GM12878 (cell line): ENCODE results near the gene DGAT2. TPM values are rescaled to one million over a fixed set of nuclear protein-coding genes. Genes with fewer than 3 reads are reported as not detected.
A peak's percentile ranks its signal among the peaks of the same experiment; 100 is the strongest.

Experiments
- ATAC-seq: fragments of 200-7000 bp; cut with Tn5 transposase; 3 replicates; pipeline ENCODE4 v1.9.1; 2020; ENCODE audit warnings: mild to moderate bottlenecking, moderate library complexity
- BruUV-seq: library from RNA; stranded (reverse); fragments of 400-500 nt; replicated peaks from 2 replicates; lab custom pipeline; 2021; lab: Mats Ljungman, UMichigan
- CTCF ChIA-PET: fragments of 300-600 bp; sonication (Branson Sonifier 250); formaldehyde crosslinking; extraction: SDS; loops from one replicate; lab custom pipeline; 2021; ENCODE audit warnings: inconsistent platforms; lab: Yijun Ruan, JAX
- POLR2A ChIA-PET: fragments of 350-600 bp; formaldehyde crosslinking; extraction: SDS; loops from one replicate; lab custom pipeline; 2021; ENCODE audit warnings: inconsistent platforms; lab: Charles Lee
- RAD21 ChIA-PET: fragments of 300-600 bp; sonication (Branson Sonifier 250); formaldehyde crosslinking; loops from one replicate; lab custom pipeline; 2023; ENCODE audit warnings: antibody characterized with exemption; ENCODE audit not compliant: unreplicated experiment; lab: Charles Lee
- SMC1A ChIA-PET: fragments of 300-600 bp; sonication (Branson Sonifier 250); formaldehyde crosslinking; loops from one replicate; lab custom pipeline; 2023; ENCODE audit not compliant: unreplicated experiment, uncharacterized antibody; lab: Charles Lee
- DNase-seq: peaks from one replicate; pipeline ENCODE4 v3.0.0-alpha.2; 2011; ENCODE audit warnings: low read depth, low spot score
- FAIRE-seq: peaks from 3 replicates; lab custom pipeline; 2011; peaks lifted over from hg19 to GRCh38; lab: Jason Lieb, UNC
- H2AFZ ChIP-seq: 2 replicates; pipeline ENCODE4 v1.6.0; 2011; ENCODE audit warnings: low read depth, low read length, control low read depth; ENCODE audit not compliant: control insufficient read depth
- H3K27ac ChIP-seq: 2 replicates; pipeline ENCODE4 v1.5.1; 2011; ENCODE audit warnings: control low read depth; ENCODE audit not compliant: control insufficient read depth, insufficient read depth
- H3K27me3 ChIP-seq, 2 experiments: replicated peaks in 1 of 2; 2 replicates each; pipeline versions ENCODE4 v1.6.0 to v1.6.1; 2011; ENCODE audit warnings: low read length in 1 of 2; ENCODE audit not compliant: control insufficient read depth in 2 of 2, insufficient read depth in 2 of 2
- H3K36me3 ChIP-seq, 2 experiments: 2 replicates each; pipeline ENCODE4 v1.5.1; 2011; ENCODE audit warnings: low read length in 1 of 2; ENCODE audit not compliant: control insufficient read depth in 2 of 2, insufficient read depth in 2 of 2
- H3K4me1 ChIP-seq: 2 replicates; pipeline ENCODE4 v1.6.1; 2011; ENCODE audit warnings: mild to moderate bottlenecking, low read length, moderate library complexity, mixed read lengths; ENCODE audit not compliant: control insufficient read depth, insufficient read depth
- H3K4me2 ChIP-seq: 2 replicates; pipeline ENCODE4 v1.6.0; 2011; ENCODE audit warnings: control low read depth; ENCODE audit not compliant: control insufficient read depth, insufficient read depth
- H3K4me3 ChIP-seq: fragments of 200-600 bp; sonication (generic); 2 replicates; pipeline ENCODE4 v1.5.1; 2016
- H3K79me2 ChIP-seq: 2 replicates; pipeline ENCODE4 v1.6.0; 2011; ENCODE audit warnings: low read length; ENCODE audit not compliant: control insufficient read depth, insufficient read depth
- H3K9ac ChIP-seq: 2 replicates; pipeline ENCODE4 v1.8.0; 2011; ENCODE audit warnings: low read length, control low read depth, mixed read lengths; ENCODE audit not compliant: control insufficient read depth, insufficient read depth
- H3K9me3 ChIP-seq: replicated peaks from 3 replicates; pipeline ENCODE4 v1.5.1; 2011; ENCODE audit warnings: mild to moderate bottlenecking, low read length; ENCODE audit not compliant: control insufficient read depth, insufficient read depth
- H4K20me1 ChIP-seq: 2 replicates; pipeline ENCODE4 v1.6.0; 2011; ENCODE audit not compliant: control insufficient read depth, insufficient read depth
- DPF2 ChIP-seq: fragments of 450-650 bp; IDR thresholded peaks from 2 replicates; pipeline ENCODE4 v1.6.1; 2017; ENCODE audit warnings: mild to moderate bottlenecking
- FOXK2 ChIP-seq: fragments of 450-650 bp; IDR thresholded peaks from 2 replicates; pipeline ENCODE4 v1.6.1; 2017; ENCODE audit warnings: mild to moderate bottlenecking, moderate library complexity
- FOXM1 ChIP-seq: IDR thresholded peaks from 2 replicates; pipeline ENCODE4 v1.6.1; 2012; ENCODE audit warnings: low read depth, mild to moderate bottlenecking, inconsistent platforms, low read length, moderate library complexity
- GATAD2B ChIP-seq: fragments of 450-650 bp; conservative IDR thresholded peaks from 2 replicates; pipeline ENCODE4 v1.6.1; 2017; ENCODE audit warnings: low read depth, mild to moderate bottlenecking, moderate library complexity
- HCFC1 ChIP-seq: fragments of 150-350 bp; IDR thresholded peaks from 2 replicates; pipeline ENCODE4 v1.6.1; 2014; ENCODE audit warnings: low read length
- POU2F2 ChIP-seq: IDR thresholded peaks from 3 replicates; pipeline ENCODE4 v1.6.1; 2011; ENCODE audit warnings: low read depth, mild to moderate bottlenecking, low read length, borderline replicate concordance
- SPI1 ChIP-seq: IDR thresholded peaks from 2 replicates; pipeline ENCODE4 v1.6.1; 2011; ENCODE audit warnings: low read depth, mild to moderate bottlenecking, low read length, moderate library complexity, borderline replicate concordance; ENCODE audit not compliant: insufficient read depth
- ZNF207 ChIP-seq: fragments of 450-650 bp; IDR thresholded peaks from 2 replicates; pipeline ENCODE4 v1.6.1; 2014; ENCODE audit warnings: antibody characterized with exemption, mild to moderate bottlenecking, borderline replicate concordance
- ZNF384 ChIP-seq: IDR thresholded peaks from 2 replicates; pipeline ENCODE4 v1.6.1; 2012; ENCODE audit warnings: low read depth, mild to moderate bottlenecking, low read length, improper control_type of control experiment, borderline replicate concordance
- ZZZ3 ChIP-seq: IDR thresholded peaks from 2 replicates; pipeline ENCODE4 v1.6.1; 2011; ENCODE audit warnings: low read depth; ENCODE audit not compliant: control insufficient read depth, insufficient read length
- WGBS: methylation state at CpG from one replicate; pipeline ENCODE4 v1.1.6; 2016; ENCODE audit warnings: low lambda C conversion rate; ENCODE audit not compliant: insufficient replicate concordance, insufficient coverage; ENCODE audit errors: missing lambda C conversion rate; 5-methylcytosine and 5-hydroxymethylcytosine counted together
- in situ Hi-C: fragments of 300-500 bp; cut with MboI; formaldehyde crosslinking; loops from 9 replicates; pipeline ENCODE4 v1.14.3; 2018; ENCODE audit warnings: mixed read lengths
- intact Hi-C: fragments of 100-400 bp; cut with micrococcal nuclease; formaldehyde crosslinking; loops from one replicate; pipeline ENCODE4 v1.14.2; 2022; ENCODE audit not compliant: unreplicated experiment
- polyA plus RNA-seq, 11 experiments: library from polyadenylated mRNA; depleted of rRNA in 4 of 11; unstranded in 6 of 11; stranded (reverse) in 5 of 11; fragments of >200 nt; fragmentation: Nextera tagmentation in 4 of 11; fragmentation: Illumina TruSeq in 1 of 11; extraction: Ambion mirVana in 4 of 11; extraction: Trizol in 1 of 11; gene quantifications; 1 replicate in 1 of 11; 2 replicates in 10 of 11; pipeline versions ENCODE4 v1.2.1 to v1.2.3, GENCODE V29; 2011 to 2016; ENCODE audit warnings: inconsistent platforms in 2 of 11, missing spikeins in 2 of 11, low read depth in 1 of 11
- total RNA-seq, 4 experiments: library from RNA; depleted of rRNA in 3 of 4; stranded (reverse); fragments of >200 nt in 3 of 4; fragmentation: Illumina TruSeq in 1 of 4; extraction: Trizol in 1 of 4; gene quantifications; 2 replicates each; pipeline versions ENCODE4 v1.2.1 to v1.2.3, GENCODE V29; 2013 to 2021
- TF ChIP-seq, protein P1 (sequence below): IDR thresholded peaks from 2 replicates; pipeline ENCODE4 v1.6.1; 2012; ENCODE audit warnings: low read depth, low read length, improper control_type of control experiment
- TF ChIP-seq, protein P2 (sequence below): IDR thresholded peaks from 2 replicates; pipeline ENCODE4 v1.6.1; 2011; ENCODE audit warnings: borderline replicate concordance, low read depth, mild to moderate bottlenecking, moderate library complexity, low read length; ENCODE audit not compliant: insufficient read depth, poor library complexity, severe bottlenecking
- TF ChIP-seq, protein P3 (sequence below): fragments of 450-650 bp; IDR thresholded peaks from 2 replicates; pipeline ENCODE4 v1.6.1; 2018; ENCODE audit warnings: mild to moderate bottlenecking, low read depth, moderate library complexity; ENCODE audit not compliant: partially characterized antibody

Gene DGAT2
- total and polyA plus RNA-seq, 10 of the 15 experiments (the other 5 are each of a cell fraction or from before 2014, with no cell fraction given): 5.1 to 25.9 (median 17.6) TPM

DNA sequence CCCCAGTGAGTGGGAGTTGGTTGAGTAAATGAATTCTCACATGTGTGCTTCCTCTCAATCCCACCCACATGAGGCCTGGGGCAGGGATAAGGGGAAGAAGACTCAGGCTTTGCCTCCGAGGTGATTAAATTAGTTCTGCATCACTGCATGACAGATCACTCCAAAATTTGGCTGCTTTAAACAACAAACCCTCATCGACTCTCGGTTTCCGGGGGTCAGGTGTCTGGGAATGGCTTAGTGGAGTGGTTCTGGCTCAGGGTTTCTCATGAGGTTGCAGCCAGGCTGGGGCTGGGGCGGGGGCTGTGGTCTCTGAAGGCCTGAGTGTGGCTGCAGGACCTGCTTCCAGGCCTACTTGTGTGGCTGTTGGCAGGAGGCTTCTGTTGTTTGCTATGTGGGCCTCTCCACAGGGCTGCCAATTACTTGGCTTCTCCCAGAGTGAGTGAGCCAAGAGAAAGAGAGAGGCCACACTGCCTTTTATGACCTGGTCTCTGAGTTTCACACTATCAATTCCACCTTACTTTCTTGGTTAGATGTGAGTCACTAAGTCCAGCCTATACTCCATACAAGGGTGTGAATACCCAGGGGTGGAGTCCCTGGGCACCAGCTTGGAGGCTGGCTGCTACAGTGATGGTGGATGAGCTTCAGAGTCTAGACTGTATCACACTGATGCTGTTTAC lies 35.0 kb upstream of the DGAT2 start:
- Histone ChIP-seq H2AFZ (no peak overlapping the region), H3K4me3 (no peak overlapping the region), H3K27me3 (no peaks in the 10 kb centered on the region), H3K27ac (no peak overlapping the region), H3K4me1 (no peaks in the 10 kb centered on the region), H3K9ac (no peak overlapping the region), H3K79me2 (no peaks in the 10 kb centered on the region), H4K20me1 (no peaks in the 10 kb centered on the region), H3K9me3 (no peaks in the 10 kb centered on the region), H3K36me3 (no peaks in the 10 kb centered on the region), H3K4me2 (no peak overlapping the region)
- BruUV-seq: no TSS peak
- WGBS: 11% methylated on average over 5 of the region's 5 CpGs
- ChIA-PET SMC1A (no interaction called here), CTCF (interaction anchor here (0.7 kb wide), 1 partner anchor 10 kb away, joined by 3 read pairs; no protein-coding TSS in a partner anchor), RAD21 (no interaction called here), POLR2A (interaction anchor here (0.5 kb wide), 1 partner anchor 43 kb away, joined by 3 read pairs; no protein-coding TSS in a partner anchor)
- in situ Hi-C loops: no loop called here
- TF ChIP-seq ZZZ3 (no peak), ZNF384 (no peak), POU2F2 (no peak), SPI1 (no peak), DPF2 (no peak), GATAD2B (no peak), HCFC1 (no peak), FOXM1 (no peak), ZNF207 (no peak), FOXK2 (no peak)
- TF ChIP-seq, protein P1, sequence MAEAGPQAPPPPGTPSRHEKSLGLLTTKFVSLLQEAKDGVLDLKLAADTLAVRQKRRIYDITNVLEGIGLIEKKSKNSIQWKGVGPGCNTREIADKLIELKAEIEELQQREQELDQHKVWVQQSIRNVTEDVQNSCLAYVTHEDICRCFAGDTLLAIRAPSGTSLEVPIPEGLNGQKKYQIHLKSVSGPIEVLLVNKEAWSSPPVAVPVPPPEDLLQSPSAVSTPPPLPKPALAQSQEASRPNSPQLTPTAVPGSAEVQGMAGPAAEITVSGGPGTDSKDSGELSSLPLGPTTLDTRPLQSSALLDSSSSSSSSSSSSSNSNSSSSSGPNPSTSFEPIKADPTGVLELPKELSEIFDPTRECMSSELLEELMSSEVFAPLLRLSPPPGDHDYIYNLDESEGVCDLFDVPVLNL: no peak
- TF ChIP-seq, protein P2, sequence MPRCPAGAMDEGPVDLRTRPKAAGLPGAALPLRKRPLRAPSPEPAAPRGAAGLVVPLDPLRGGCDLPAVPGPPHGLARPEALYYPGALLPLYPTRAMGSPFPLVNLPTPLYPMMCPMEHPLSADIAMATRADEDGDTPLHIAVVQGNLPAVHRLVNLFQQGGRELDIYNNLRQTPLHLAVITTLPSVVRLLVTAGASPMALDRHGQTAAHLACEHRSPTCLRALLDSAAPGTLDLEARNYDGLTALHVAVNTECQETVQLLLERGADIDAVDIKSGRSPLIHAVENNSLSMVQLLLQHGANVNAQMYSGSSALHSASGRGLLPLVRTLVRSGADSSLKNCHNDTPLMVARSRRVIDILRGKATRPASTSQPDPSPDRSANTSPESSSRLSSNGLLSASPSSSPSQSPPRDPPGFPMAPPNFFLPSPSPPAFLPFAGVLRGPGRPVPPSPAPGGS: no peak
- TF ChIP-seq, protein P3, sequence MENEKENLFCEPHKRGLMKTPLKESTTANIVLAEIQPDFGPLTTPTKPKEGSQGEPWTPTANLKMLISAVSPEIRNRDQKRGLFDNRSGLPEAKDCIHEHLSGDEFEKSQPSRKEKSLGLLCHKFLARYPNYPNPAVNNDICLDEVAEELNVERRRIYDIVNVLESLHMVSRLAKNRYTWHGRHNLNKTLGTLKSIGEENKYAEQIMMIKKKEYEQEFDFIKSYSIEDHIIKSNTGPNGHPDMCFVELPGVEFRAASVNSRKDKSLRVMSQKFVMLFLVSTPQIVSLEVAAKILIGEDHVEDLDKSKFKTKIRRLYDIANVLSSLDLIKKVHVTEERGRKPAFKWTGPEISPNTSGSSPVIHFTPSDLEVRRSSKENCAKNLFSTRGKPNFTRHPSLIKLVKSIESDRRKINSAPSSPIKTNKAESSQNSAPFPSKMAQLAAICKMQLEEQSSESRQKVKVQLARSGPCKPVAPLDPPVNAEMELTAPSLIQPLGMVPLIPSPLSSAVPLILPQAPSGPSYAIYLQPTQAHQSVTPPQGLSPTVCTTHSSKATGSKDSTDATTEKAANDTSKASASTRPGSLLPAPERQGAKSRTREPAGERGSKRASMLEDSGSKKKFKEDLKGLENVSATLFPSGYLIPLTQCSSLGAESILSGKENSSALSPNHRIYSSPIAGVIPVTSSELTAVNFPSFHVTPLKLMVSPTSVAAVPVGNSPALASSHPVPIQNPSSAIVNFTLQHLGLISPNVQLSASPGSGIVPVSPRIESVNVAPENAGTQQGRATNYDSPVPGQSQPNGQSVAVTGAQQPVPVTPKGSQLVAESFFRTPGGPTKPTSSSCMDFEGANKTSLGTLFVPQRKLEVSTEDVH: no peak
- ATAC-seq (peak; percentile 86), FAIRE-seq (no peak), DNase-seq (no peak)
- intact Hi-C loops: no loop called here
